DOHH2 (cell line): ENCODE data around the gene ANKRD13A.
"Not testable (repeated sequence)": the region's sequence is repeated elsewhere in the genome, so short reads cannot be mapped to it uniquely, and the experiment has no call there.

ENCODE experiments used
- H3F3A ChIP-seq: fragments of 200-600 bp; sonication (generic), shearing (Covaris generic); 2 replicates; pipeline ENCODE4 v1.6.0; 2016; ENCODE audit warnings: antibody characterized with exemption, mild to moderate bottlenecking; ENCODE audit not compliant: control insufficient read depth, insufficient read depth
- H3K27ac ChIP-seq: fragments of 200-600 bp; sonication (generic); 2 replicates; pipeline ENCODE4 v1.5.1; 2014; ENCODE audit warnings: low read depth, mild to moderate bottlenecking, low read length, moderate library complexity
- H3K27me3 ChIP-seq: fragments of 200-600 bp; sonication (generic); 2 replicates; pipeline ENCODE4 v1.6.1; 2014; ENCODE audit warnings: mild to moderate bottlenecking, low read length, mixed read lengths; ENCODE audit not compliant: control insufficient read depth
- H3K36me3 ChIP-seq: fragments of 200-600 bp; sonication (generic); 2 replicates; pipeline ENCODE4 v1.6.1; 2014; ENCODE audit warnings: mild to moderate bottlenecking, low read length, moderate library complexity, mixed read lengths; ENCODE audit not compliant: control insufficient read depth
- H3K4me1 ChIP-seq: fragments of 200-600 bp; sonication (generic); 2 replicates; pipeline ENCODE4 v1.6.1; 2014; ENCODE audit warnings: mild to moderate bottlenecking, low read length, mixed read lengths; ENCODE audit not compliant: control insufficient read depth
- H3K4me2 ChIP-seq: fragments of 200-600 bp; sonication (generic); 2 replicates; pipeline ENCODE4 v1.6.0; 2014; ENCODE audit warnings: mild to moderate bottlenecking, low read length, moderate library complexity
- H3K4me3 ChIP-seq: fragments of 200-600 bp; sonication (generic); 2 replicates; pipeline ENCODE4 v1.5.1; 2014; ENCODE audit warnings: mild to moderate bottlenecking, low read length, mixed read lengths
- H3K79me2 ChIP-seq: fragments of 200-600 bp; sonication (generic); 2 replicates; pipeline ENCODE4 v1.6.1; 2014; ENCODE audit warnings: mild to moderate bottlenecking, low read length, mixed read lengths; ENCODE audit not compliant: control insufficient read depth
- H3K9me2 ChIP-seq: fragments of 200-600 bp; sonication (generic); replicated peaks from 2 replicates; pipeline ENCODE4 v1.6.1; 2014; ENCODE audit warnings: mild to moderate bottlenecking, low read length, mixed read lengths; ENCODE audit not compliant: control insufficient read depth
- H3K9me3 ChIP-seq: fragments of 200-600 bp; sonication (generic); 2 replicates; pipeline ENCODE4 v1.6.1; 2014; ENCODE audit warnings: antibody characterized with exemption, low read length, mixed read lengths; ENCODE audit not compliant: control insufficient read depth, insufficient read depth
- H4K20me1 ChIP-seq: fragments of 200-600 bp; sonication (generic); 2 replicates; pipeline ENCODE4 v1.6.0; 2014; ENCODE audit warnings: low read depth, mild to moderate bottlenecking, antibody characterized with exemption, low read length, moderate library complexity; ENCODE audit not compliant: control insufficient read depth, insufficient read depth
- CTCF ChIP-seq: fragments of 200-600 bp; sonication (generic); IDR thresholded peaks from one replicate; pipeline ENCODE4 v1.5.1; 2014; ENCODE audit warnings: antibody characterized with exemption, mild to moderate bottlenecking, low read depth, low read length; ENCODE audit not compliant: poor library complexity, severe bottlenecking
- EZH2phosphoT487 ChIP-seq: fragments of 200-600 bp; sonication (generic); IDR thresholded peaks from 2 replicates; pipeline ENCODE4 v1.6.1; 2017; ENCODE audit warnings: borderline replicate concordance, mild to moderate bottlenecking, antibody characterized with exemption, low read length, moderate library complexity, mixed read lengths

The ANKRD13A gene

GRCh38 chr12:110065540-110065939, 66.3 kb downstream of the ANKRD13A start:
- no peak overlapping the region for H3K4me3 ChIP-seq
- H3K79me2 ChIP-seq, result no peaks in the 10 kb centered on the region
- no peak overlapping the region for H3K4me2 ChIP-seq
- no peaks in the 10 kb centered on the region for H4K20me1 ChIP-seq
- H3K27ac ChIP-seq, result no peak overlapping the region
- H3F3A ChIP-seq, result no peaks in the 10 kb centered on the region
- peaks cover 3% of the 10 kb centered on the region; the same call in 1 of the 2 replicates for H3K27me3 ChIP-seq
- no peaks in the 10 kb centered on the region for H3K9me2 ChIP-seq
- TF ChIP-seq EZH2phosphoT487 (no peak), CTCF (no peak)
- H3K9me3 ChIP-seq, result no peaks in the 10 kb centered on the region
- H3K4me1 ChIP-seq, result no peaks in the 10 kb centered on the region
- no peaks in the 10 kb centered on the region for H3K36me3 ChIP-seq

- Histone ChIP-seq H3K9me3 (no peaks in the 10 kb centered on the region), H3K27ac (no peak overlapping the region), H3K4me3 (no peak overlapping the region), H3K4me1 (no peaks in the 10 kb centered on the region), H3K9me2 (no peaks in the 10 kb centered on the region), H3K27me3 (peaks cover 10% of the 10 kb centered on the region), H3K79me2 (no peaks in the 10 kb centered on the region), H3F3A (no peaks in the 10 kb centered on the region), H3K4me2 (no peak overlapping the region), H4K20me1 (no peaks in the 10 kb centered on the region), H3K36me3 (no peaks in the 10 kb centered on the region)
- no peak for TF ChIP-seq EZH2phosphoT487
- TF ChIP-seq CTCF, result no peak
Observed at GRCh38 chr12:110067531-110067930, 68.3 kb downstream of the ANKRD13A start.

GRCh38 chr12:110068115-110068514, 68.9 kb downstream of the ANKRD13A start:
- H3K4me1 ChIP-seq, H3K4me2 ChIP-seq, H3K27ac ChIP-seq, H3F3A ChIP-seq, H3K4me3 ChIP-seq, H4K20me1 ChIP-seq, H3K9me3 ChIP-seq, H3K9me2 ChIP-seq, H3K36me3 ChIP-seq, H3K79me2 ChIP-seq: not testable (repeated sequence)
- peaks cover 14% of the 10 kb centered on the region for H3K27me3 ChIP-seq

GRCh38 chr12:110068654-110069053, 69.4 kb downstream of the ANKRD13A start:
- Histone ChIP-seq H3K27me3 (peaks cover 16% of the 10 kb centered on the region), H3K9me3 (no peaks in the 10 kb centered on the region), H3K4me3 (no peak overlapping the region), H3K9me2 (no peaks in the 10 kb centered on the region), H3F3A (no peaks in the 10 kb centered on the region), H3K27ac (no peak overlapping the region), H3K4me1 (peaks cover 6% of the 10 kb centered on the region), H4K20me1 (no peaks in the 10 kb centered on the region), H3K79me2 (no peaks in the 10 kb centered on the region), H3K36me3 (no peaks in the 10 kb centered on the region), H3K4me2 (no peak overlapping the region)
- TF ChIP-seq EZH2phosphoT487, result no peak
- TF ChIP-seq CTCF, result no peak
